SK-N-SH treated with all-trans-retinoic acid at 6 μM for 48 hours (cell line): ENCODE data around the gene MPPED2.

Experiments used
- ATAC-seq: fragments of 200-7000 bp; cut with Tn5 transposase; 3 replicates; pipeline ENCODE4 v1.9.1; 2020; ENCODE audit warnings: mild to moderate bottlenecking, moderate library complexity
- ARNTL ChIP-seq: fragments of 450-650 bp; formaldehyde crosslinking; IDR thresholded peaks from 2 replicates; pipeline ENCODE4 v1.5.0; 2020; ENCODE audit warnings: low read depth, mild to moderate bottlenecking, moderate library complexity, borderline replicate concordance
- CSDC2 ChIP-seq: fragments of 250-450 bp; sonication (Bioruptor Pico); IDR thresholded peaks from 2 replicates; pipeline ENCODE4 v1.5.0; 2020; ENCODE audit warnings: mild to moderate bottlenecking, moderate library complexity
- CSRNP3 ChIP-seq: fragments of 250-450 bp; sonication (Bioruptor Pico); IDR thresholded peaks from 2 replicates; pipeline ENCODE4 v1.5.1; 2021; ENCODE audit warnings: mild to moderate bottlenecking, moderate library complexity
- OSR1 ChIP-seq: fragments of 250-450 bp; sonication (Bioruptor Pico); IDR thresholded peaks from 2 replicates; pipeline ENCODE4 v1.8.0; 2022; ENCODE audit warnings: moderate library complexity, mild to moderate bottlenecking, inconsistent platforms
- PATZ1 ChIP-seq: fragments of 250-450 bp; sonication (Bioruptor Pico); IDR thresholded peaks from 2 replicates; pipeline ENCODE4 v1.8.0; 2020; ENCODE audit warnings: mild to moderate bottlenecking, moderate library complexity, borderline replicate concordance
- POU6F1 ChIP-seq: fragments of 250-450 bp; sonication (Bioruptor Pico); IDR thresholded peaks from 2 replicates; pipeline ENCODE4 v1.8.0; 2021; ENCODE audit warnings: low read depth, mild to moderate bottlenecking, moderate library complexity, borderline replicate concordance
- PPARA ChIP-seq: fragments of 250-450 bp; sonication (Bioruptor Pico); IDR thresholded peaks from 2 replicates; pipeline ENCODE4 v1.5.0; 2020; ENCODE audit warnings: mild to moderate bottlenecking, borderline replicate concordance
- RARB ChIP-seq: fragments of 250-450 bp; sonication (Bioruptor Pico); IDR thresholded peaks from 2 replicates; pipeline ENCODE4 v1.8.0; 2021; ENCODE audit warnings: mild to moderate bottlenecking, moderate library complexity
- SNAI2 ChIP-seq: fragments of 250-450 bp; sonication (Bioruptor Pico); IDR thresholded peaks from 2 replicates; pipeline ENCODE4 v1.5.0; 2020; ENCODE audit warnings: mild to moderate bottlenecking, moderate library complexity
- TCF4 ChIP-seq: fragments of 250-450 bp; sonication (Bioruptor Pico); IDR thresholded peaks from 2 replicates; pipeline ENCODE4 v1.8.0; 2021; ENCODE audit warnings: mild to moderate bottlenecking, moderate library complexity, borderline replicate concordance
- TOX ChIP-seq: fragments of 250-450 bp; sonication (Bioruptor Pico); IDR thresholded peaks from 2 replicates; pipeline ENCODE4 v1.8.0; 2021; ENCODE audit warnings: mild to moderate bottlenecking, moderate library complexity, borderline replicate concordance
- TSHZ2 ChIP-seq: fragments of 250-450 bp; sonication (Bioruptor Pico); IDR thresholded peaks from 2 replicates; pipeline ENCODE4 v1.5.0; 2020; ENCODE audit warnings: mild to moderate bottlenecking, moderate library complexity
- ZFP30 ChIP-seq: fragments of 450-650 bp; formaldehyde crosslinking; IDR thresholded peaks from 2 replicates; pipeline ENCODE4 v1.5.0; 2022; ENCODE audit warnings: mild to moderate bottlenecking, moderate library complexity
- ZNF565 ChIP-seq: fragments of 450-650 bp; formaldehyde crosslinking; conservative IDR thresholded peaks from 2 replicates; pipeline ENCODE4 v1.5.0; 2020; ENCODE audit warnings: low read depth, mild to moderate bottlenecking, moderate library complexity
- ZNF8 ChIP-seq: fragments of 450-650 bp; formaldehyde crosslinking; IDR thresholded peaks from 2 replicates; pipeline ENCODE4 v1.5.0; 2020; ENCODE audit warnings: mild to moderate bottlenecking, moderate library complexity

MPPED2 gene

GRCh38 chr11:30380846-30381245 lies 205.3 kb downstream of the MPPED2 start (continued):
- TF ChIP-seq TSHZ2 (CRISPR knock-in tag), result no peak

GRCh38 chr11:30377347-30377746 lies 208.8 kb downstream of the MPPED2 start:
- ATAC-seq, result no peak
- TF ChIP-seq ARNTL (CRISPR knock-in tag) (no peak), ZNF565 (CRISPR knock-in tag) (no peak), PATZ1 (no peak), POU6F1 (CRISPR knock-in tag) (no peak), PPARA (CRISPR knock-in tag) (no peak), ZFP30 (CRISPR knock-in tag) (no peak), SNAI2 (no peak)

GRCh38 chr11:30370164-30370563 lies 216.0 kb downstream of the MPPED2 start:
- no peak for ATAC-seq
- no peak for TF ChIP-seq PPARA (CRISPR knock-in tag)
- TF ChIP-seq CSRNP3 (CRISPR knock-in tag), result no peak
- TF ChIP-seq ZNF565 (CRISPR knock-in tag), result no peak
- no peak for TF ChIP-seq ZNF8 (CRISPR knock-in tag)
- no peak for TF ChIP-seq TOX (CRISPR knock-in tag)
- TF ChIP-seq ZFP30 (CRISPR knock-in tag), result no peak
- TF ChIP-seq TCF4 (CRISPR knock-in tag), result no peak
- no peak for TF ChIP-seq CSDC2 (CRISPR knock-in tag)

GRCh38 chr11:30368394-30368793 lies 217.8 kb downstream of the MPPED2 start:
- no peak for ATAC-seq
- TF ChIP-seq PATZ1, result no peak
- no peak for TF ChIP-seq POU6F1 (CRISPR knock-in tag)
- TF ChIP-seq TCF4 (CRISPR knock-in tag), result no peak
- no peak for TF ChIP-seq PPARA (CRISPR knock-in tag)
- no peak for TF ChIP-seq RARB (CRISPR knock-in tag)
- no peak for TF ChIP-seq OSR1 (CRISPR knock-in tag)
- TF ChIP-seq CSRNP3 (CRISPR knock-in tag), result no peak
